ENCODE results near the gene AKAP17A.

Gene AKAP17A

GRCh38 chrX:1610736-1611135, 19.3 kb downstream of the AKAP17A start:
- no peaks in the 10 kb centered on the region for H3K79me2 ChIP-seq (ENCODE audit: insufficient read depth, low read length)
- no peak overlapping the region for H3K27ac ChIP-seq (ENCODE audit: low read depth, low read length, poor library complexity, severe bottlenecking)
- H3K4me1 ChIP-seq (ENCODE audit: insufficient read depth, low read length, severe bottlenecking) = peaks cover 30% of the 10 kb centered on the region
- H3K36me3 ChIP-seq (ENCODE audit: insufficient read depth, low read length) = no peaks in the 10 kb centered on the region
- H3F3A ChIP-seq (ENCODE audit: insufficient read depth, low read length) = 0 out of 2 replicates have a peak, but pooled peaks cover 4% of the 10 kb centered on the region
- H3K9me3 ChIP-seq (ENCODE audit: low read length) = no peaks in the 10 kb centered on the region
- no peak overlapping the region for H2AFZ ChIP-seq (ENCODE audit: low read length)
- no peaks in the 10 kb centered on the region for H3K27me3 ChIP-seq (ENCODE audit: insufficient read depth, low read length)
- H3K4me2 ChIP-seq (ENCODE audit: low read length) = no peak overlapping the region
- no peaks in the 10 kb centered on the region for H3K9me2 ChIP-seq (ENCODE audit: low read depth, low read length)
- no peak overlapping the region for H3K9ac ChIP-seq (ENCODE audit: low read length)
- H3K4me3 ChIP-seq (ENCODE audit: low read depth, low read length, poor library complexity, severe bottlenecking) = no peak overlapping the region
- TF ChIP-seq EZH2 (IDR thresholded peaks at IDR 0.05; ENCODE audit: borderline replicate concordance, low read length) = no peak
- H4K20me1 ChIP-seq (ENCODE audit: insufficient read depth, low read length) = no peaks in the 10 kb centered on the region

- Histone ChIP-seq H3K9me2 (ENCODE audit: low read depth, low read length) (no peaks in the 10 kb centered on the region), H3K4me3 (ENCODE audit: low read depth, low read length, poor library complexity, severe bottlenecking) (no peak overlapping the region), H3K27ac (ENCODE audit: low read depth, low read length, poor library complexity, severe bottlenecking) (no peak overlapping the region), H2AFZ (ENCODE audit: low read length) (no peak overlapping the region), H3F3A (ENCODE audit: insufficient read depth, low read length) (no peaks in the 10 kb centered on the region), H3K79me2 (ENCODE audit: insufficient read depth, low read length) (no peaks in the 10 kb centered on the region), H3K4me2 (ENCODE audit: low read length) (no peak overlapping the region), H3K9me3 (ENCODE audit: low read length) (no peaks in the 10 kb centered on the region), H3K36me3 (ENCODE audit: insufficient read depth, low read length) (no peaks in the 10 kb centered on the region; the same call in 1 of the 2 replicates), H4K20me1 (ENCODE audit: insufficient read depth, low read length) (no peaks in the 10 kb centered on the region), H3K27me3 (ENCODE audit: insufficient read depth, low read length) (no peaks in the 10 kb centered on the region), H3K4me1 (ENCODE audit: insufficient read depth, low read length, severe bottlenecking) (peaks cover 26% of the 10 kb centered on the region), H3K9ac (ENCODE audit: low read length) (no peak overlapping the region)
- TF ChIP-seq EZH2 (IDR thresholded peaks at IDR 0.05; ENCODE audit: borderline replicate concordance, low read length) = no peak
- no peak for TF ChIP-seq CTCF (IDR thresholded peaks at IDR 0.05; ENCODE audit: low read length)
Measured at GRCh38 chrX:1612641-1613286, 21.4 kb downstream of the AKAP17A start.

GRCh38 chrX:1614927-1615326, 23.5 kb downstream of the AKAP17A start, which contains the start of gene ASMT:
Gene ASMT (plus strand): TSS chrX:1615059. CDS start chrX:1615200, 141 bp downstream.
- Histone ChIP-seq H3K9me2 (ENCODE audit: low read depth, low read length) (no peaks in the 10 kb centered on the region), H3F3A (ENCODE audit: insufficient read depth, low read length) (no peaks in the 10 kb centered on the region), H3K9me3 (ENCODE audit: low read length) (no peaks in the 10 kb centered on the region), H3K27me3 (ENCODE audit: insufficient read depth, low read length) (no peaks in the 10 kb centered on the region), H3K4me2 (ENCODE audit: low read length) (peak within 1 kb of the TSS; percentile 37; the same call in 1 of the 2 replicates), H3K4me1 (ENCODE audit: insufficient read depth, low read length, severe bottlenecking) (peaks cover 13% of the 10 kb centered on the region), H4K20me1 (ENCODE audit: insufficient read depth, low read length) (no peaks in the 10 kb centered on the region), H3K79me2 (ENCODE audit: insufficient read depth, low read length) (no peaks in the 10 kb centered on the region), H3K27ac (ENCODE audit: low read depth, low read length, poor library complexity, severe bottlenecking) (no peak within 1 kb of the TSS), H2AFZ (ENCODE audit: low read length) (no peak within 1 kb of the TSS), H3K4me3 (ENCODE audit: low read depth, low read length, poor library complexity, severe bottlenecking) (no peak within 1 kb of the TSS), H3K9ac (ENCODE audit: low read length) (no peak within 1 kb of the TSS), H3K36me3 (ENCODE audit: insufficient read depth, low read length) (no peaks in the 10 kb centered on the region; the same call in 1 of the 2 replicates)
- no peak for TF ChIP-seq CTCF (IDR thresholded peaks at IDR 0.05; ENCODE audit: low read length)
- no peak for TF ChIP-seq EZH2 (IDR thresholded peaks at IDR 0.05; ENCODE audit: borderline replicate concordance, low read length)

GRCh38 chrX:1618689-1619088, 27.3 kb downstream of the AKAP17A start:
- TF ChIP-seq EZH2 (IDR thresholded peaks at IDR 0.05; ENCODE audit: borderline replicate concordance, low read length) (no peak), CTCF (IDR thresholded peaks at IDR 0.05; ENCODE audit: low read length) (no peak)
- Histone ChIP-seq H3K4me3 (ENCODE audit: low read depth, low read length, poor library complexity, severe bottlenecking) (no peak overlapping the region), H3K36me3 (ENCODE audit: insufficient read depth, low read length) (no peaks in the 10 kb centered on the region; the same call in 1 of the 2 replicates), H3K27ac (ENCODE audit: low read depth, low read length, poor library complexity, severe bottlenecking) (no peak overlapping the region), H3K4me1 (ENCODE audit: insufficient read depth, low read length, severe bottlenecking) (peaks cover 16% of the 10 kb centered on the region), H3K27me3 (ENCODE audit: insufficient read depth, low read length) (peaks cover under 1% of the 10 kb centered on the region; the same call in 1 of the 2 replicates), H3K79me2 (ENCODE audit: insufficient read depth, low read length) (no peaks in the 10 kb centered on the region), H2AFZ (ENCODE audit: low read length) (no peak overlapping the region), H3K4me2 (ENCODE audit: low read length) (no peak overlapping the region), H3K9ac (ENCODE audit: low read length) (no peak overlapping the region), H4K20me1 (ENCODE audit: insufficient read depth, low read length) (no peaks in the 10 kb centered on the region), H3K9me2 (ENCODE audit: low read depth, low read length) (no peaks in the 10 kb centered on the region), H3F3A (ENCODE audit: insufficient read depth, low read length) (no peaks in the 10 kb centered on the region), H3K9me3 (ENCODE audit: low read length) (no peaks in the 10 kb centered on the region)
